B cell (primary cell): ENCODE data around the gene COL4A1. TPM values are rescaled to one million over a fixed set of nuclear protein-coding genes. Genes with fewer than 3 reads are reported as not detected.

Experiments used
- ATAC-seq: fragments of 200-7000 bp; cut with Tn5 transposase; one replicate; pipeline ENCODE4 v1.10.0; 2021; ENCODE audit warnings: low read depth, mild to moderate bottlenecking, moderate number of reproducible peaks, moderate library complexity
- CTCF ChIA-PET: fragments of 350-600 bp; sonication (Branson Sonifier 250); formaldehyde crosslinking; loops from one replicate; lab custom pipeline; 2021; ENCODE audit warnings: antibody characterized with exemption, inconsistent platforms; lab: Charles Lee
- POLR2A ChIA-PET: fragments of 350-600 bp; sonication (Branson Sonifier 250); formaldehyde crosslinking; loops from one replicate; lab custom pipeline; 2021; ENCODE audit warnings: antibody characterized with exemption; lab: Charles Lee
- DNase-seq: peaks from one replicate; pipeline ENCODE4 v3.0.0; 2013
- H2AFZ ChIP-seq: 2 replicates; pipeline ENCODE4 v1.6.1; 2012; ENCODE audit warnings: mild to moderate bottlenecking, low read depth, low read length; ENCODE audit not compliant: insufficient read depth, poor library complexity, severe bottlenecking
- H3K27ac ChIP-seq, 2 donors: 1 replicate in 1 of 2; 2 replicates in 1 of 2; pipeline ENCODE4 v1.5.1; 2012 to 2013; ENCODE audit warnings: low read length in 2 of 2, mild to moderate bottlenecking in 2 of 2, moderate library complexity in 1 of 2
- H3K27me3 ChIP-seq, 4 experiments: fragments of 200-600 bp in 1 of 4; sonication (generic) in 1 of 4; replicated peaks in 1 of 4; 1 replicate in 2 of 4; 2 replicates in 2 of 4; pipeline versions ENCODE4 v1.6.1 to v1.7.0; 2013 to 2016; ENCODE audit warnings: low read length in 3 of 4, mild to moderate bottlenecking in 2 of 4, mixed read lengths in 1 of 4, moderate library complexity in 1 of 4; ENCODE audit not compliant: insufficient read depth in 4 of 4, control insufficient read depth in 3 of 4; ENCODE audit errors: control extremely low read depth in 1 of 4
- H3K36me3 ChIP-seq, 2 experiments: replicated peaks in 1 of 2; 1 replicate in 1 of 2; 2 replicates in 1 of 2; pipeline versions ENCODE4 v1.6.1 to v1.7.1; 2013; ENCODE audit warnings: low read length in 1 of 2; ENCODE audit not compliant: insufficient read depth in 2 of 2, control insufficient read depth in 1 of 2; ENCODE audit errors: control extremely low read depth in 1 of 2, extremely low read depth in 1 of 2
- H3K4me1 ChIP-seq, 2 donors: fragments of 200-600 bp in 1 of 2; sonication (generic) in 1 of 2; 1 replicate in 1 of 2; 2 replicates in 1 of 2; pipeline versions ENCODE4 v1.5.1 to v1.6.1; 2013 to 2017; ENCODE audit warnings: low read length in 2 of 2; ENCODE audit not compliant: control insufficient read depth in 2 of 2, insufficient read depth in 2 of 2
- H3K4me2 ChIP-seq: replicated peaks from 2 replicates; pipeline ENCODE3; 2012; ENCODE audit warnings: mild to moderate bottlenecking, low read depth, low read length; ENCODE audit not compliant: poor library complexity, severe bottlenecking
- H3K4me3 ChIP-seq, 5 experiments: fragments of 200-600 bp in 1 of 5; sonication (generic) in 1 of 5; 1 replicate in 3 of 5; 2 replicates in 2 of 5; pipeline versions ENCODE4 v1.5.1 to v1.7.0; 2011 to 2016; ENCODE audit warnings: low read length in 4 of 5, mild to moderate bottlenecking in 4 of 5, low read depth in 2 of 5, control low read depth in 1 of 5, moderate library complexity in 1 of 5; ENCODE audit not compliant: insufficient read depth in 1 of 5; ENCODE audit errors: control extremely low read depth in 1 of 5, extremely low read depth in 1 of 5
- H3K79me2 ChIP-seq: fragments of 200-600 bp; sonication (generic); one replicate; pipeline ENCODE4 v1.6.0; 2016; ENCODE audit warnings: low read length; ENCODE audit not compliant: control insufficient read depth, insufficient read depth
- H3K9ac ChIP-seq: fragments of 200-600 bp; sonication (generic); 2 replicates; pipeline ENCODE4 v1.6.1; 2017; ENCODE audit warnings: mild to moderate bottlenecking, low read length, moderate library complexity
- H3K9me3 ChIP-seq, 3 donors: one replicate each; pipeline versions ENCODE4 v1.6.1 to v1.7.1; 2013; ENCODE audit warnings: low read length in 2 of 3; ENCODE audit not compliant: control insufficient read depth in 2 of 3, insufficient read depth in 1 of 3; ENCODE audit errors: control extremely low read depth in 1 of 3
- H4K20me1 ChIP-seq: 2 replicates; pipeline ENCODE4 v1.6.0; 2012; ENCODE audit warnings: mild to moderate bottlenecking, low read length; ENCODE audit not compliant: insufficient read depth, control insufficient read depth, poor library complexity, severe bottlenecking
- H3K27ac Mint-ChIP-seq: one replicate; pipeline ENCODE4 v1.8.0; 2021; ENCODE audit warnings: mixed read lengths
- H3K27me3 Mint-ChIP-seq: one replicate; pipeline ENCODE4 v1.8.0; 2021; ENCODE audit warnings: mixed read lengths
- H3K4me1 Mint-ChIP-seq: one replicate; pipeline ENCODE4 v1.8.0; 2021; ENCODE audit warnings: mixed read lengths
- H3K4me3 Mint-ChIP-seq: one replicate; pipeline ENCODE4 v1.8.0; 2021; ENCODE audit warnings: mixed read lengths
- H3K9me3 Mint-ChIP-seq: one replicate; pipeline ENCODE4 v1.8.0; 2022; ENCODE audit warnings: mixed read lengths; ENCODE audit not compliant: insufficient read depth
- EZH2 ChIP-seq: IDR thresholded peaks from 2 replicates; pipeline ENCODE4 v1.6.1; 2012; ENCODE audit warnings: borderline replicate concordance, low read depth, mild to moderate bottlenecking, moderate library complexity, low read length; ENCODE audit not compliant: insufficient read depth, poor library complexity, severe bottlenecking
- WGBS: methylation state at CpG from one replicate; pipeline ENCODE4 v1.1.5; 2013; ENCODE audit warnings: missing lambda C conversion rate; ENCODE audit not compliant: insufficient coverage; 5-methylcytosine and 5-hydroxymethylcytosine counted together
- intact Hi-C: fragments of 100-400 bp; cut with micrococcal nuclease; formaldehyde crosslinking; loops from one replicate; pipeline ENCODE4 v1.10.0; 2022
- polyA plus RNA-seq: library from polyadenylated mRNA; depleted of rRNA; stranded (reverse); fragments of >200 nt; gene quantifications from 2 replicates; pipeline ENCODE4 v1.2.3, GENCODE V29; 2012
- total RNA-seq, 2 donors: library from RNA; stranded (reverse); fragments of 120-200 nt in 1 of 2; gene quantifications; 1 replicate in 1 of 2; 2 replicates in 1 of 2; pipeline versions ENCODE4 v1.2.3 to v1.2.4, GENCODE V29; 2013 to 2022
- TF ChIP-seq, protein P1 (sequence below): fragments of 200-600 bp; IDR thresholded peaks from one replicate; pipeline ENCODE4 v1.8.0; 2022; ENCODE audit warnings: antibody characterized with exemption, mild to moderate bottlenecking

The COL4A1 gene
- total and polyA plus RNA-seq, 2 donors (not counting 1 experiment from before 2014, with no cell fraction given): not detected

- Histone ChIP-seq H3K4me3 (no peak overlapping the region), H3K27ac (no peak overlapping the region), H3K79me2 (no peaks in the 10 kb centered on the region), H3K27me3 (no peaks in the 10 kb centered on the region), H3K9me3 (no peaks in the 10 kb centered on the region), H3K36me3 (no peaks in the 10 kb centered on the region), H3K9ac (no peak overlapping the region), H2AFZ (no peak overlapping the region), H3K4me2 (no peak overlapping the region), H4K20me1 (no peaks in the 10 kb centered on the region), H3K4me1 (no peaks in the 10 kb centered on the region)
- intact Hi-C loops: no loop called here
- CTCF ChIA-PET: no interaction called here
- Mint-ChIP-seq H3K9me3 (no peaks in the 10 kb centered on the region), H3K4me1 (no peaks in the 10 kb centered on the region), H3K27ac (no peak overlapping the region), H3K27me3 (peaks cover 5% of the 10 kb centered on the region), H3K4me3 (no peak overlapping the region)
- no CpG with 5 or more reads among the region's 6 CpGs for WGBS
- ATAC-seq: no peak
- no peak for TF ChIP-seq EZH2
- TF ChIP-seq, protein P1, sequence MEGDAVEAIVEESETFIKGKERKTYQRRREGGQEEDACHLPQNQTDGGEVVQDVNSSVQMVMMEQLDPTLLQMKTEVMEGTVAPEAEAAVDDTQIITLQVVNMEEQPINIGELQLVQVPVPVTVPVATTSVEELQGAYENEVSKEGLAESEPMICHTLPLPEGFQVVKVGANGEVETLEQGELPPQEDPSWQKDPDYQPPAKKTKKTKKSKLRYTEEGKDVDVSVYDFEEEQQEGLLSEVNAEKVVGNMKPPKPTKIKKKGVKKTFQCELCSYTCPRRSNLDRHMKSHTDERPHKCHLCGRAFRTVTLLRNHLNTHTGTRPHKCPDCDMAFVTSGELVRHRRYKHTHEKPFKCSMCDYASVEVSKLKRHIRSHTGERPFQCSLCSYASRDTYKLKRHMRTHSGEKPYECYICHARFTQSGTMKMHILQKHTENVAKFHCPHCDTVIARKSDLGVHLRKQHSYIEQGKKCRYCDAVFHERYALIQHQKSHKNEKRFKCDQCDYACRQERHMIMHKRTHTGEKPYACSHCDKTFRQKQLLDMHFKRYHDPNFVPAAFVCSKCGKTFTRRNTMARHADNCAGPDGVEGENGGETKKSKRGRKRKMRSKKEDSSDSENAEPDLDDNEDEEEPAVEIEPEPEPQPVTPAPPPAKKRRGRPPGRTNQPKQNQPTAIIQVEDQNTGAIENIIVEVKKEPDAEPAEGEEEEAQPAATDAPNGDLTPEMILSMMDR: no peak
- POLR2A ChIA-PET: no interaction called here
- no peak for DNase-seq
Observed at GRCh38 chr13:110272651-110273050, 34.3 kb downstream of the COL4A1 start.

- Histone ChIP-seq H2AFZ (no peak overlapping the region), H3K9ac (no peak overlapping the region), H3K27ac (no peak overlapping the region), H3K4me1 (no peaks in the 10 kb centered on the region), H3K79me2 (no peaks in the 10 kb centered on the region), H3K9me3 (no peaks in the 10 kb centered on the region), H3K4me3 (no peak overlapping the region), H4K20me1 (no peaks in the 10 kb centered on the region), H3K36me3 (no peaks in the 10 kb centered on the region), H3K4me2 (no peak overlapping the region), H3K27me3 (no peaks in the 10 kb centered on the region)
- ATAC-seq: no peak
- H3K27me3 Mint-ChIP-seq: peaks cover 5% of the 10 kb centered on the region
- no peak for DNase-seq
- intact Hi-C loops: no loop called here
- H3K4me1 Mint-ChIP-seq: no peaks in the 10 kb centered on the region
- POLR2A ChIA-PET: no interaction called here
- no peaks in the 10 kb centered on the region for H3K9me3 Mint-ChIP-seq
- H3K4me3 Mint-ChIP-seq: no peak overlapping the region
- TF ChIP-seq, protein P1: no peak
- no peak for TF ChIP-seq EZH2
- CTCF ChIA-PET: no interaction called here
- 76% methylated on average over 3 of the region's 5 CpGs for WGBS
- no peak overlapping the region for H3K27ac Mint-ChIP-seq
Observed at GRCh38 chr13:110272227-110272626, 34.7 kb downstream of the COL4A1 start.
